GM18909 (cell line): ENCODE measurements around the gene MUC5B.

Experiments
- ATAC-seq: cut with Tn5 transposase; IDR thresholded peaks from one replicate; pipeline ENCODE4 v1.9.1; 2021; ENCODE audit warnings: mild to moderate bottlenecking; ENCODE audit not compliant: unreplicated experiment, poor library complexity

MUC5B gene

GRCh38 chr11:1277936-1278512 is 55.2 kb downstream of the MUC5B start:
- no peak for ATAC-seq

- no peak for ATAC-seq
Observed at GRCh38 chr11:1278766-1279673, 56.2 kb downstream of the MUC5B start.

GRCh38 chr11:1279674-1280055 is 56.8 kb downstream of the MUC5B start:
- ATAC-seq = no peak

- no peak for ATAC-seq
Observed at GRCh38 chr11:1280116-1281035, 57.5 kb downstream of the MUC5B start.

DNA sequence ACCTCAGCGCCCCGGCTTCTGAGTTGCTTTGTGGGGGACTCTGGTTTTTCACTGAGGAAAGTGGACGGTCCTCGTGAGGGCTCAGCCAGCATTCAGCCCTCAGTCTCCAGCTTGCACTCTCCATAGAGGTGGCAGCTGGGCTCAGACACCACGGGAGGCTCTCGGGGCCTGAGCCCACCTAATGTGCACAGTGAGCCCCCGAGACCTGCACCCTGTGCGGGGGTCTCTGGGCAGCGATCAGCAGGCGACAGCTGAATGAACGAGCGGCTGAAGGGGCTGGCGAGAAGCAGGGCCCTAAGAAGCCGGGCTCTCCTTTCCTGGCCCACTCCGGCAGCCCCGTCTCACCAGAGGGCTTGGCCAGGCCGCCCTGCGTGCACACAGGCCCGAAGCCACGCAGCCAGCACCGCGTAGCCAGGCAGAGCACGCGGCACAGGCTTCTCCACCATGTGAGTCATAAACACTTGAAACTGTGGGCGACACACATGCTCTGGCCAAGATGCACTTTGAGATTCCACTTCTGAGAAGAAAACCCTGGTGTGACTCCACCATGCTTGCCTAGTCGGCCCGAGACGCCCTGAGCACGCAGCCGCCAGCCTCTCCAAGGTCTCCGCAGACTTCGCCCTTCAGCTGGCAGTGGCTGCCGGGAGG is 58.6 kb downstream of the MUC5B start:
- no peak for ATAC-seq

GRCh38 chr11:1281974-1282365 is 59.1 kb downstream of the MUC5B start:
- no peak for ATAC-seq

GRCh38 chr11:1283091-1283511 is 60.2 kb downstream of the MUC5B start:
- ATAC-seq = no peak

GRCh38 chr11:1283906-1284305 is 61.0 kb downstream of the MUC5B start:
- no peak for ATAC-seq

DNA sequence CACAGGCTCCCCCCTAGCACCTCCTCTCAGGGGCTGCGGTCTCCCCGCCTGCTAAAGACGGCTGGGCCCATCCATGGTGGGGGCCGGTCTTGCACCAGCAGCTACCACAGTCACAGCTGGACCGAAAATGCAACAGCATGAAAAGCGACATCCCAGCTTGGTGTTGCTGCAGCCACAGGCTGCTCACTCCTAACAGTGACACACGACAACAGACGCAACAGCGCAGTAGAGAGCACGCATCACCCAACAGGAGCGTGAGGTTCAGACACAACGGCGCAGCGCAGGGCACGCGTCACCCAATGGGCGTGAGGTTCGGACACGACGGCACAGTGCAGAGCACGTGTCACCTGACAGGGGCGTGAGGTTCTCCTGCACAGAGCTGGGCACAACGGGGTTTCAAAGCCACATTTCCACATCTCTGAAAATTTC is 62.5 kb downstream of the MUC5B start:
- no peak for ATAC-seq

DNA sequence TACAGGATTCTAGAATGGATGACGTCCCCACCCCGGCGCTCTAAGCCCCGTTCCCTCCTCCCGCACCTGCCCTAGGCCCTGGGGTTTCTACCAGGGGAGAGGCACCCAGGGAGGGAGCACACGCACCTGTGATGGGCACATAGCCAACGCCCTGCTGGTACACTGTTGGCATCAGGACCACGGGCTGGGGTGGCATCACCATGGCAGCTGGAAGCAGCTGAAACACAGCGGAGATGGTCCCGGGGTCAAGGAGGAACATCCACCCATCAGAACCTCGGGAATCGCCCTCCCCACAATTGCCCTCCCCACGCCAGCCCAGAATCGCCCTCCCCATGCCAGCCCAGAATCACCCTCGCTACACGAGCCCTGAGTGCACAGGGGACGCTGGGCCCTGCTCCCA is 63.0 kb downstream of the MUC5B start:
- ATAC-seq = no peak

- no peak for ATAC-seq
Observed at GRCh38 chr11:1287928-1288327, 65.1 kb downstream of the MUC5B start.

- ATAC-seq = no peak
Observed at GRCh38 chr11:1288426-1289151, 65.7 kb downstream of the MUC5B start.

DNA sequence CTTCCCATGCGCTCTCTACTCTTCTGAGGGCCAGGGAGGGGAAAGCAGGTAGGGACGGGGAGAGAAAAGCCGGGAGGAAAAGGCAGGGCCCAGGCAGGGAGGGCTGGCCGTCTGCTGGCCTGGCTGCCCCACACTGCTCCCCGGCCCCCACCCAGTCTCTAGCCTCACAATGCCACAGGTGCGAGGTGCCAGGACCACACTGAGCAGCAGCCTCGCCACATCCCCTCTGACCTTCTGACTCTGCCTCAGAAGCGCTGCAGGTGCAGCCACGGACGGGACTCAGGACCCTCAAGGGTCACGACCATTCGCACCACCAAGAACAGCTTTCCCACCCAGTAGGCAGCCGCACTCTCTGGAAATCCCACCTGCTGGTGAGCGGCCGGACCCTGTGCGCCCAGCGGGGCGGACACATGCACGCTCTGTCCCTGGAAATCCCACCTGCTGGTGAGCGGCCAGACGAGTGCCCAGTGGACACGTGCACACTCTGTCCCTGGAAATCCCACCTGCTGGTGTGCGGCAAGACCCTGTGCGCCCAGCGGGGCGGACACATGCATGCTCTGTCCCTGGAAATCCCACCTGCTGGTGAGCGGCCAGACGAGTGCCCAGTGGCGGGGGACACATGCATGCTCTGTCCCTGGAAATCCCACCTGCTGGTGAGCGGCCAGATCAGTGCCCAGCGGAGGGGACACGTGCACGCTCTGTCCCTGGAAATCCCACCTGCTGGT is 66.5 kb downstream of the MUC5B start:
- no peak for ATAC-seq

DNA sequence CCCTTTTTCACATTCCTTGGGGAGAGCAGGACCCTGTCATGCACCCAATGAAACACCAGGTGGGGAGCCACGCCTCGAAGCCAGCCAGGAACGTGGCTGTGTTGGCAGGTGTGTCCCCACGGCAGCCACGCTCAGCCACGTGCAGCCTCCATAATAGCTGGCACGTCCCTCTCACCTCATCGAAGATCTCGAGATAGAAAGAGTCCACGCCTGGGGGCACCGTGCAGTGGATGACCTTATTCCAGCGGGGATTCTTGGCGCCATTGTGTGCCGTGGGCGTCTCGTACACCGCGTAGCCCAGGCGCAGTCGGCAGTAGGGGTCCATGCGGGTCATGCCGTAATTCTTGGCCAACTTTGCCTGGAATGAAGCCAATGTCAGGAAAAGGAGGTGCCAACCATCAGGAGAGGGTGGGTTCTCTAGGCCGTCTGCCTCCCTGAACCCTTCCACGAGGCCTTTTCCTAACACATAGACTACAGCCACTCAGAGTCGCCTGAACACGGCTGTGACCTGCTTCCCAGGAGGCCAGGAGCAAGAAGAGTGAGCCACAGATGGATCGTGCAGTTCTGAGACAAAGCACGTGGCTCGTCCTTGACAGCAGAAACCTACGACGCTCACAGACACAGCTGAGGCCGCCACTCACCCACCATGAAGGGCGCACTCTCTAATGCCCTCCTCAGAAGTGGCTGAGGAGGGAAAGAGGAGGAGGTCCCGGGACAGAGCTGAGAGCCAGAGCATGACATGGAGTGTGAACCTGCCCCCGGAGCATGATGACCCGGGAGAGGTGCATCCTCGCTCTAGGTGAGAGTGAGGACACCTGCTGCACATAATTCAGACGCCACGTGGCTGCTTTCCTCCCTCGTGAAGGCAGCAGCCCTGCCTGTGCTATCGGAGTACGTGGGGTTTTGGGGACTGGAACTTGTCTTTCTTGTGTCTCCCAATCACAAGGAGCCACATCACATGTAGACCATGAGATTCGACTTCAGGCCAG is 67.5 kb downstream of the MUC5B start:
- ATAC-seq = no peak

DNA sequence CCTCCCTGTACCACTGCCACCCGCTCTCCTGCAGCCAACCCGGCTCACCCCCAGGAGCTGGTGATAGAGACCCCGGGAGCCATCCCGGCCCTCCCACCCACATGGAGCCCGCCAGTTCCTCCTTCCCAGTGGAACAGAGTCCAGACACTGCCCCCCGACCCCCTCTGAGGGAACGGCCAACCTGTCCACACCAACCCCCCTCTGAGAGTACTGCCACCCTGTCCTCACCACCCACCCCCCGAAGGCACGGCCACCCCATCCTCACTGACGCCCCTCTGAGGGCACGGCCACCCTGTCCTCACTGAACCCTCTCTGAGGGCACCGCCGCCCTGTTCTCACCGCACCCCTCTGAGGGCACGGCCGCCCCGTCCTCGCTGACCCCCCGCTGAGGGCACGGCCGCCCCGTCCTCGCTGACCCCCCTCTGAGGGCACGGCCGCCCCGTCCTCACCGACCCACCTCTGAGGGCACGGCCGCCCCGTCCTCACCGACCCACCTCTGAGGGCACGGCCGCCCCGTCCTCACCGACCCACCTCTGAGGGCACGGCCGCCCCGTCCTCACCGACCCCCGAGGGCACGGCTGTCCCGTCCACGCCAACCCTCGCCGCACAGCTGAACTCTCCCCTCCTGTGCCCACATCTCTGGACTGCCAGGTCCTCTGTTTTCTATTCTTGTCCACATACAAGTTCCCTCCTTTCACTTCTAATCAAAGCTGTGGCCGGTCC is 68.6 kb downstream of the MUC5B start:
- no peak for ATAC-seq

DNA sequence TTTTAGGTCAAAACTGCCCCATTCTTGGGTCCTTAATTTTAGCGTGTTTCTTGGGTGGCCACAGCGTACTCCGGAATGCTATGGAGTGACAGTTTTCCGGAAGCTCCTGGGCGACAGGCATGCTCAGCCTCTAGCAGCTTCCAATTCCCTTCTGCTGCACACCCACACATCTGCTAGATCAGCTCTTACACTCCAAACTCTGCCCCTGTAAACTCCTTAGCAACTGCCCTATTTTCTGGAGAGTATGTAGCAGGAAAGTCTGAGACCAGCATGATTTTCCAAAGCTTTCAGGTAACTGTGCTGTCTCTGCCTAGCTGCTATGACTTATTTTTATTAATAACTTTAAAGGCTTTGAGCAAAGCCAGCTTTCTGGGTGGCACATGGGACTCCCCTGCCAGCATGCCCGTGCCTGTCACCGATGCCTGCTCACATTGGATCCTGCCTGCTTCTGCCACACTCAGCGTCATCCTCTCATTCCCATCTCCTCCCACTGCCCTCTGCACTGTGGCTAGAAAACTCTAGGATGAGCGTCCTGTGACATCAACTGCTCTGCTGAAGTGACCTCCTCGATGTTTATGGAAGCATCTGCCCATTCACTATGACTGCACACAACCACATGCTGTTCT is 69.3 kb downstream of the MUC5B start:
- ATAC-seq = no peak
